Adrenal gland (tissue), 5 donors: ENCODE data around the gene GPC1.

ENCODE experiments used
- CTCF ChIP-seq, 6 experiments: fragments of 450-650 bp in 4 of 6; fragments of 200-600 bp in 2 of 6; sonication (generic) in 1 of 6; IDR thresholded peaks; 1 replicate in 5 of 6; 2 replicates in 1 of 6; pipeline versions ENCODE4 v1.5.1 to v1.8.0; 2016 to 2021; ENCODE audit warnings: antibody characterized with exemption in 6 of 6, mild to moderate bottlenecking in 2 of 6, moderate library complexity in 1 of 6
- POLR2A ChIP-seq, 2 donors: fragments of 450-650 bp; IDR thresholded peaks; one replicate each; pipeline ENCODE4 v1.6.1; 2017; ENCODE audit warnings: antibody characterized with exemption in 2 of 2, mild to moderate bottlenecking in 2 of 2, moderate library complexity in 1 of 2
- donor health status: DM: no; HTN: no; CAD: no.

GRCh38 chr2:240445961-240446663 is 10.6 kb downstream of the GPC1 start:
- TF ChIP-seq CTCF (IDR thresholded peaks at IDR 0.05) = no peak
- TF ChIP-seq POLR2A (IDR thresholded peaks at IDR 0.05) = no peak
